NCI-H2081 (cell line): ENCODE measurements around the gene PTN.

ENCODE experiments used
- DNase-seq, 2 experiments: peaks; one replicate each; lab custom pipeline; 2025; lab: John Stamatoyannopoulos, UW

PTN gene, protein sequence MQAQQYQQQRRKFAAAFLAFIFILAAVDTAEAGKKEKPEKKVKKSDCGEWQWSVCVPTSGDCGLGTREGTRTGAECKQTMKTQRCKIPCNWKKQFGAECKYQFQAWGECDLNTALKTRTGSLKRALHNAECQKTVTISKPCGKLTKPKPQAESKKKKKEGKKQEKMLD

DNA sequence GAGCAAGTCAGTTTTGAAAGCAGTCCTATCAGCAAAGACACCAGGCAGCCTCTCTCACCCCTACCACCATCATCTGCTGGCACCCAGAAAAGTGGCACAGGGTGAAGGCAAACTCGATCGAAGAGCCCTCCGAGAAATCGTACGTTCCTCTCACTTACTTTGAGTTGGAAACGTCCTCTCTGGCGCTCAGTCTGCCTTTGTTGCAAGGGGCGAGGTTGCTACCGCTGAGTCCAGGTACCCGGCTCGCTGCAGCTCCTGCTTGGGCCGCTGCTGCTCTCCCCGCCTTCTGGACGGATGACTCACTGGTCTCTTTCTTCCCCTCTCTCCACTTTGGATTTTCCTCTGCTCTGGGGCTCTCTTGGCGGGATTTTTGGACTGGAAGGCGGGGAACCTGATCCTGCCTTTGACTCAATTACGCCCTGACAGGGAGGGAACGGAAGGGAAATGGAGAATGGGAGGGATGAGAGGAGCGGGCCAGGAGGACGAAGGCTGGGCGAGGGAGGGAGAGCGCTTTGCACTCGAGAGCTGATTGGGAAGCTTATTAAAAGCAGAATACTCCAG lies at the start of gene PTN:
Gene PTN, minus strand, starts transcription at position 453 of the 561 bp plus-strand sequence. CDS start 88,760 bp downstream, outside the sequence.
- DNase-seq, result peak; percentile 7 to 33

DNA sequence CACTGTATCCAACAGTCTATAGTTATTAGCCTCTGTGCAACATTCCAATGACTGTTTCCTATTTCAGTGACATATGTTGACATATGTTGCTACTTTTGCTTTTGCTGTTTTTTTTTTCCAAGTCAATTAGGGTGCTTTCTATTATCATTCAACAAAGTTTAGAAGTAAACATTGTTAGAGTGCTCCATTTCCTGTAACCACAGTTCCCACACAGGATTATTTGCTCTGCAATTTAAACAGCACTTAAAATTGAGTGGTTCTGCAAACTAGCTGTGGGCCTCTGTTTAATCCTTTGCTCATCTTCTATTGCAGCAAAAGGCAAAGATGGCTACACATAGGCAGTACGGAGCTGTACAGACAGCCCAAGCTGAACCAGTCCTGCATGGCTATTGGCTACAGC lies 46.5 kb upstream of the PTN start:
- DNase-seq, result peak in 1 of 2 experiments; percentile 63

DNA sequence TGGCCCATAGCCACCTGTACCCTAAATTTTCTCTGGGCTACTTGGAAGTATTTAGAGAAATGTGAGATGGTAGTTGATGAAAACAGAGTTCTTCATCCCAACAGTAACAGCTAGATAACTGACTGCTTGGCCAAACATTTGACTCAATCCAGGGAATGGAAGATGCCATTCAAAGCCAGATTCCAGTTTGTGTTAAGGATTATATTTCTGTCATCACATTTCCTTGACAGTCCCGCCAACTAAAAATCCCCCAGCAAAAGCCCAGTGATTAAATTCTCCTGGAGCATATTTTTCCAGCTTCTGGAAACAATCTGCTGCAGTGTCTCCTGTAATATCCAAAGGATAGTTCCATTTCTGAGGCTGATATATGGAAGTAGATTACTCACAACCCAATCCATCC lies 45.4 kb upstream of the PTN start:
- no peak for DNase-seq

DNA sequence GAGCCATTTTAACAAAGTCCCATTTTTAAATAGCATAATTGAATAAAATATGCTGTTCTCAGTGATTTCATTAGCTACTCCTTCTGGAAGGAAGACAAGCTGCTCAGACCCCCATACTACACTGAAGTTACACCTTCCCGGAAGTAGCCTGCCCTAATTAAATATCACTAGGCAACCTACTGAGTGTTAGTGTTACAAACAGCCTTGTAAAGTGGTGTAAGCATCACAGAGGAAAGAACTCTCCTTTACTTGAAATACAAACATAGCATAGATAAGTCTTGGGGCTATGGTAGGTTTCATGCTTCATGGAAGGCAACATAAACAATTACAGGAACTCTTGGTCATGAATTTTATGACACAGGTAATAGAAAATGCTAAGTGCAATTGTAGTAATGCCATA lies 43.4 kb upstream of the PTN start:
- no peak for DNase-seq

DNA sequence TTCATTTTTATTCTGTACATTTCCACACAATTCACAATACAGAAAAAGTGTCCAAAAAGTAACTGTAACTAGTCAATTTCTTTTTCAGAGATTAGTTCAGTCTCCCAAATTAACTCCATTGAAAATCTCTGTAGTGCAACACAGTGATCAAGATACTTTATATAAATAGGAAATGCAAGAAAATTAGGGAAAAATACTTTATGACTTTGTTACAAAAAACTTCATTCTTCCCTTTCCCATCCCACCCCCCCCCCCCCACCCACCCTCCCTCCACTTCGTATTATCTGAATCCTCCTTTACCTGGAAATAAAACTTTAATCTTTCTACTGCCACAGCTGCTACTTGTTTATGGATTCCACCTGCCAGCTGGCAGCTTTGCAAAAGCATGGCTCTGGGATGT lies 37.5 kb upstream of the PTN start:
- no peak for DNase-seq

DNA sequence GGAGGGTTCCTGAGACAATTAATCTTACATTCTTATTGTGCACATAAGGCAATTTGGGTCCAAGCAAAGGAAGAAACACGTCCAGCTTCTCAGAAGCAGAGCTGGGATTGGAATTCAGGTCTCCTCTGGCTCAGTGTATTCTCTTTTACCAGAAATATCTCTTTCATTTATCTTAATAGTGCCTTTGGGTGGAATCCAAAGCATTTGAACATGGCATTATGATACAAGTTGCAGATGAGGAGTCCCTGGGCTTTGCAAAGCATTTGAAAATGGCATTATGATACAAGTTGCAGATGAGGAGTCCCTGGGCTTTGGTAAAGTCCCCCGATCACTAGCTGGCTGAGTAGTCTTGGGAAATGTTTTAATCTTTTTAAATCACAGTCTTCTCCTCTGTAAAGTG lies 30.0 kb upstream of the PTN start:
- no peak for DNase-seq

DNA sequence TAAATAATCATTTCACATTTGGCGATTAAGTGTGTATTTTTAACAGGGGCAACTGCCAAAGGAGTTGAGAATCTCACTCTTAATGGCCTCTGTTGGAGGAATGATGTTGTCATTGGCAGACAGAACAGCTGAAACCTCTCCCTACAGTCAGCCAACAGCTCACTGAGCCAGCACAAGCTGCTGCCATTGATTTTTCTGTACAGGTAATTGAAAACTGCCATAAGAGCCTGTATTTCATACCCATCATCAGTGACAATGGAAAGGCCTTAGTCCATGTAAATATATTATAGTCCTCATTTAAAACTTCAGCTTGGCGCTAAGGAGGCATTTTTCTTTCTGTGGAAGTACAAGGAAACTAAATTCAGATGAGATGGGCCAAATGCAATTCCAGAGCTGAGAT lies 28.1 kb upstream of the PTN start:
- DNase-seq, result no peak

DNA sequence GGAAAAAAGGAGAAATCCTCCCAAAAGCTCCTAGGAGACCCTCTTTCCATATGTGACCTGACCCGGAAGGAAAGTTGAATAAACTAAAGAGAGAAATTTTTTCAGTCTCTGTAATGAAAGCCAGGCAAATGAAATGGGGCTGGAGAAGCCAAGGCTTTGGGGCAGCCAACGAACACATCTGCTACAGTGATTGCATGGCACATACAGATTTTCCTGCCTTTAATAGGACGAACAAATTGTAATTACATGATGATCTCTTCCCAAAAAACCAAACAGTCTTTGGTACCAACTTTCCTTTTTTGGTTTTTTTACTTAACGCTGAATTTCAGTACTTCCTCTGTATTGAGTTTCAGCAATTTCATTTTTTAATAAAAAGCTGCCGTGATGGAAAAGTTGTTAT lies 23.5 kb upstream of the PTN start:
- no peak for DNase-seq

DNA sequence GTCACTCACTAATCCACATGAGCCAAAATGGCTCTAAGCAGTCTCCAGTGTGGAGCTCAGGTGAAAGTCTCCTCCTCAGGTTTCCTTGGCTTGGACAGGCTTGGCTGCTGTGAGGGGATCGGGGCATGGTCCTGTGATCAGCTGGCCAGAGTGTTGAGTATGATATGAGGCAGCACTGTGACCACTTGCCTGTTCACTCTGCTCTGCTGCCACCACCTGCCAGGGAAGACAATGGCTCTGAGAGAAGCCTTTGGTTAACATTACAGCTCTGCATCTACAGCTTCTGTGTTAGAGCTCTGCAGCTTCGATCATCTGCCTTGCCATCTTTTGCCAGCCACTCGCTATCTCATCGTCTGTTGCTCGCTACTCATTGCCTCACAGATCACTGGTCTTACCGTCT lies 20.1 kb upstream of the PTN start:
- no peak for DNase-seq

DNA sequence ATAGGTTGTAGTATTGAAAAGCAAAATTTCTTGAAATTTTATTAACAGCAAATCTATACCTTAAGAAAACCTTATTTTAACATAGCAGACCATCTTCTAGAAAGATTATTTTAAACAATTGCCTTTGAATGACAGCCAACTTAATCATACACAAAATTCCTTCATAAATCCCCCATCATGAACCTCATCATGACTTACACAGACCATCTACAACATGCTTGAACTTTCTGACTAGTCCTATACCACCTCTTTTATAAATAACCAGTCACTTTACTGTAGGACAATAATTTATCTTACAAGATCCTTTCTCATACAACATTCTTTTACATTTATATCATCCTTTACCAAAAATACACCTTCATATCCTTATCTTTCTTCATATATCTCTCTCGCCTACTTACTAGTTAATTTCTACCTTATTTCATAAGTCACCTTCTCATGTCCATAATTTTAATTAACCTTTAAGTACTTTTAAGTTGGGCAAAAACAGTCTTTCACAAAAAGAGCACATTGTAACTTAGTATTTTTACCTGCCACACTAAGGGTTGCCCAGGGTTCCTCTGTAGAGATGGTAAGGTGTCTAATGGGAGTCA lies 16.6 kb upstream of the PTN start:
- peak; percentile 3 to 17 for DNase-seq

DNA sequence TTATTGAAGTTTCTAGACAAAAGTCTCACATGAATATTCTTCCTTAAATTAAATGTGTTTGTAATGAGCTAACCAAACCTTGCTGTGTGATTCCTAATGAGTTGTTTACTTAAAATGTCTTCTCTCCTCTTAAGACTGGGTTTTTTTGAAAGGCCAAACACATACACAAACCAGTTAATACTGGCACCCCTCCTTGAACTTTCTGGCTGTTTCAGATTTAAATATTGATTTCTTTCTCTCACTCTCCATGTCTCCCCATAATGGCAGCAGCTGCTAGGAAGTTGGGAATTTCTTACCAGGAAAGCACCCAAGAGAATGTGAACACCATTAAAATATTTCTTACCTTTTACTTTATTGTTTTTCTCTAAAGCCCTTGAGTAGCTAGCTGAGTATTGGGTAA lies 11.4 kb upstream of the PTN start:
- no peak for DNase-seq

DNA sequence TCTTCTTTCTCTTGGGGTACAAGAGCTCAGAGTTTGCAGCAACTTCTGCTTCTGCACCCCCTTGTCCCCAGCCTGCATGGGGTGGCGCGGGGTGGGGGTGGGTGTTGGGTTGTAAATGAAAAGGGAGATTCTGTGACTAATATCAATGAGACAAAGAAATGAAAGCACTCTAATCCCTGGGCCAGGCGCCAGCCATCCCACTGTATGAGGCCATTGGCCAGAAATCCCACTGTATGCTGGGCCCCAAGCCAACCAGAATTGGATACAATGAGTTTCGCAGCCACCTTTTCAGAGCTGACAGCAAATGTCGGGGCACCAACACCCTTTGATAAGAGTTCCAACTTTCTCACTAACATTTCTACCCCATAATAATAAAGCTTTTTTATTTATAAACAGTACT lies 10.9 kb upstream of the PTN start:
- DNase-seq, result peak; percentile 57 to 78

DNA sequence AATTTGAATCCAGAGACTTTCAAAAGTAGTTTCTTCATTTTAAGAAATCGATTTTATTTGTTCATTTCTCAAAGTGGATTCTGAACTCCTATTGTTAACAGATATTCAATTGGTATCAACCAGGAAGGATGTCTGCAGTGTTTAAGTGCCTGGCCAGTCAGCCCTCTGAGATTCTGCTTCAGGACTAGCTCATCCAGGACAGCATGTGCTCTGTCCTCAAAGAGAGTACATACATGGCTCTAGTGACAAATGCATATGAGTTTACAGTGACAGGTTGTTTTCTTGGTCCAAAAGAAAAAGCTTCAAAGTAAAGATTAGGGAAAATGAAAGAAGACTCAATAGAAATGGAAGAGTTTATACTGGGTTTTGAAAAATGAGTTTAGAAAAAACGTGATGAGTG lies 8.4 kb upstream of the PTN start:
- DNase-seq, result no peak

DNA sequence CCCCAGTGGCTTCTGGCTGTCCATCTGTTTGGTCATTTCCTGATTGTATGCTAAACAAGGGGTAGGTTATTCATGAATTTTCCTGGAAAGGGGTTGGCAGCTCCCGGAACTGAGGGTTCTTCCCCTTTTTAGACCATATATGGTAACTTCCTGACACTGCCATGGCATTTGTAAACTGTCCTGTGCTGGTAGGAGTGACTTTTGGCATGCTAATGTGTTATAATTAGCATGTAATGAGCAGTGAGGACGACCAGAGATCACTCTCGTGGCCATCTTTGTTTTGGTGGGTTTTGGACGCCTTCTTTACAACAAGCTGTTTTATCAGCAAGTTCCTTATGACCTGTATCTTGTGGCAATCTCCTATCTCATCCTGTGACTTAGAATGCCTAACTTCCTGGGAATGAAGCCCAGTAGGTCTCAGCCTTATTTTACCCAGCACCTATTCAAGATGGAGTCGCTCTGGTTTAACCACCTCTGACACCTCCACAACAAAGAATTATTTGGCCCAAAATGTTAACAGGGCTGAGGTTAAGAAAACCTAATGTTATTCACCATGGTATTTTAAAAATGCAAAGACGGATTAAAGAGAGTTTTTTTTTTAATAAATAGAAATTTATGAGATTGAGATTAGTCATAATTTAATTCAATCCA lies 2.4 kb upstream of the PTN start:
- DNase-seq, result no peak

DNA sequence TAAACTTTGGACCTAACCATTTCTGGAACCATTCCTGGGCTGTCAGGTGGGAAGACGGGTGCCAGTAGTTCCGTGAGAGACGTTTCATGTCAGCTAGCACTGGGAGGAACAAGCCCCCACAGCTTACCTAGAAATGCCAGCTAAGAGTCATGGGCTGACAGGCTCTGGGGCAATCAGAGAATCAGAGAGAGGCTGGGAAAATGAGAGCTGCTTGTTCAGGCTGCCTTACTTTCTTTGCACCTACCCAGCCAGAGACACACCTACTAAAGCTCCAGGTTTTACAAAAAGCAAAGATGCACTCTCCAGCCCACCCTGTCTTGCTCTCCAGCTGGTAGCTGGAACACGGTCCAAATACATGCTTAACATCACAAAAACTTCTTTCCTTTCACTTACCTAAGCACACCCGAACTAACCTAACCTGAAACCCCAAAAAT lies 688 bp downstream of the PTN start:
- no peak for DNase-seq

DNA sequence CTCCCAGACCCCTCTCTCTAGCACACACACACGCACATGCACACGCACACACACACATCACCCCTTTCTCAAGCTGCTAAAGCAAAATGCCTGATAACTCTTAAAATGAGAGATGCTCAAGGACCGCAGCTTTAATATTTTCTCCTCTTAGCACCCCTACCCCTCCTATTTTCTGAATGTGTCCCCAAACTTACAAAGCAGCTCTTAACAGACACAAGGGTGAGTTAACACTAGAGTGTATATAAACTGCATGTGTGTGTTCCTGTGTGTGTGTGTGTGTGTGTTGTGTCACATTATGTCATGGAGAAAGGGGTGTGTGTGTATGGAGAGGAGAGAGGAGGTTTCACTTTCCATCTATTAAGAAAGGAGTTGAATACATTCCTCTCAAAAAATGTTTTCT lies 1.3 kb downstream of the PTN start:
- DNase-seq, result no peak

DNA sequence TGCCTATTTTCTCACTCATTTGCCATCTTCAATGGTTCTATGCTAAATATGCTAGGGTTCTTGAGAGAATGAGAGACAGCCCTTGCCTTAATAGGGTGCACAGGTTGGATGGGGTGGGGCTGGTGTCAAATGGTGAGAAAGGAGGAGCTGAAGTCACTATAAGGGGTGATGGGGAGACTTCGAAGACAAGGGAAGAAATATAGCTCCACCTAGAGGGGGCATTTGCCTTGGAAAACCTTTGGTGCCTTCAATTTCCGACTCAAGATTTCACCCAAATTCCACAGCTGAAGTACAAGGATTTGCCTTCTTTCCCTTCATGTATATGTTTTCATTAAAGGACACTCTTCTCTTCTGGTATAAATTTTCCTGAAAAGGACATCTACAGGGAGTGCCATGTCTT lies 5.6 kb downstream of the PTN start:
- DNase-seq, result peak; percentile 7 to 45

DNA sequence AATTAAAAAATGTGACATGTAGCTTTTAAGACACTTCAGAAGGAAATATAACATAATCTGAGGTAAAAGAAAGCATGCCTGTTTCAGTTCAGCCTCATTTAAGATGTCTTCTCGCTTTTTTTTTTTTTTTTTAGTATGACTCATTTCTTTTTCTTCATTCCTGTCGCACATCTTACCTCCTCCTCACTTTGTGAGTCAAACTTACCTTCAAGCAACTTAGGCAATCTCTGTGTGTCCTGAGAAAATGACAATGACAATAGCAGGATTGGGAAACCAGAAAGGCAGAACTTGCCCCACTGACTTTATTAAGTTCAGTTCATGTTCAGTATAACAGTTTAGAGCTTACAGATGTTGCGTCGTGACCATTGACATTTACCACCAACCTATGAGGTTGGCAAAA lies 7.7 kb downstream of the PTN start:
- no peak for DNase-seq

DNA sequence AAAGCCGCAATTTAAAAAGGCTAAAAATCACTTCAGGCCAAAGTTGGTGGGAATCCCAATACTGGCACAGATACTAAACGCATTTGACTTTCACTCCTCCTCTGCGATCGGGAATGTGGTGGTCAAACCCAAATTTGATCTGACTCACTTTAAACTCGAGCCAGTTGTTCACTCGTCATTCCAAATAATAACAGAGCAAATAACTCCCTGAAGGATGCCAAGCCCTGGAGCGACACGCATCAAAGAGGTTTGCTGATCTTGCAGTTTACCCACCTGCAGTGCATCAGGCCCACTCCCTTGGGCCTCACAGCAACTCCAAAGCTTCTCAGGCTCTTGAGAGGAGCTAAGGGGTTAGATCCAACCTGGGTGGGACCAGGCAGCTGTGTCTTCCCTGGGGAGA lies 12.2 kb downstream of the PTN start:
- DNase-seq, result peak; percentile 22 to 33

DNA sequence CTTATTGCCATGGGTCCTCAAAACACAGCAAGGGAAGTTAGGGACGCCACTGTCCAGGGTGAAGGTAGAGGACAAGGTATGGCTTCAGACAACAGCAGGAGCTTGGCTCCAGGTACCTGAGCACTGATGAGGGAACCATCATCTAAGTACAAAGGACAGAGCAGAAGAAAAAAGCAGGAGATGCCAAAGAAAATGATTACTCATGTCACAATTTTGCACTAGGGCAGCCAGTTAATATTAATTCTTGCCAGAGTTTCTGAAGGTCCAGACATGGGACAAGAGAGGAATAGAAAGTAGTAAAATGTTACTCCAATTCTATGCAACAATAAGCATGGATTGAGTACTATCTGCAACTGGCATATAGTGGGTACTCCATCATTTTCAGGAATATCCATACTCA lies 14.1 kb downstream of the PTN start:
- DNase-seq, result no peak

DNA sequence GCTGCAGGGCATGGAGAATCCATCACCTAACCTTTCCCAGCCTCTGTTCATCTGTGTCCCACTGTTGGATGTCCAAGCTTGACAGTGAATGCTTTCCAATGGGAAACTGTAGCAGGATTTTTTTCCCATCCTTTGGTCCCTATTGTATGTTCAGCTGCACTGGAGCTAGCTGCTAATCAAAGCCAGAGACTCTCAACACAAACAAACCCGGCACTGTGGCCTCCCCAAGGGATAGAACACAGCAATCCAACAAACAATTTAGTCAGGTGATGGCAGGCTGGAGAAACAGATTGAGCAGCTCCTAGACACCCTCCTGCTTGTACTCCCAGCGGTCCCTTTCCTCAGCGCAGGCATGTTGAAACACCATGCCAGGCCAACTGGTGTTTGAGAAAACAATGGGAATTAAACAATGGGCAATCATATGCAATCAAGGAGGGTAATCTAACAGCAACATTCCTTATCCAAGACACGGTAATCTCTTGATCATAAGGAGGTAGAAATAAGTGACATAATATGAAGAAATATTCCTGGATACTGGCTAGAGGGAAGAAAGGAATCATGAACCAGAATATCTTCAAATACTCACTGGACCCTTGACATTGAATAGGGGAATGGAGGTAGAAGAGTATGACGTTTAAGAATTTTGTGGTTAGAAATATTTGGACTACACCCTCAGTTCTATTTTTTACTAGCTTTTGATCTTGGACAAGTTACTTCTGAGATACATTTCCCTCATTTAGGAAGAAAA lies 15.0 kb downstream of the PTN start:
- peak; percentile 20 to 59 for DNase-seq

DNA sequence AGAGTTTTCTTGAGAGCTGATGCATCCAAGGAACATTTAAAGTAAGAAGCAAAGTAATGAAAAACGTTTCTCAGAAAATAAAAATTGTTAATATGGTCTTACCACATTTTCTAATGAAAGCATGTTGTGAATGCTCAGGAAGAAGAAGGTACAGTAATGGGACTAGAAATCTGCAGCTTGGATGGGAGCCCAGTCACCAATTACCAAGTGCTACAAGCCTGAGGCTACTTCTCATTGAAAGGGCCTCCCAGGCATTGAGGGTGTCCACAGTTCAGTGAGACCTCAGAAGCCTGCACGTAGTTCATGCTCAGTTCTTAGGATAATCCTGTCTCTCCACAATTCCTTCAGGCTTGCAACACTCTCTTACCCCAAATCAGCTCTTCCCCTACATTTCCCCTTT lies 17.6 kb downstream of the PTN start:
- DNase-seq, result peak; percentile 61 to 88
